ENCODE results near the gene NAA38. TPM values are rescaled to one million over a fixed set of nuclear protein-coding genes. Genes with fewer than 3 reads are reported as not detected.

NAA38 gene
- total and polyA plus RNA-seq, 2 donors (not counting 1 experiment from before 2014, with no cell fraction given) = 20.0 to 80.5 TPM

Small RNAs within 50 kb of the gene (small RNA-seq; reads per million reads assigned to genes)
- gene SCARNA21 (ENCODE audit: insufficient read length, low read depth, low replicate concordance) = 6.5 reads per million, percentile 75 among the genes with 10 or more reads in this experiment

Other genes with a start within 250 kb of the NAA38 start
- gene FXR2, start 242.7 kb downstream of the NAA38 start, total RNA-seq = 44.7 and 45.8 TPM in 2 replicates
- gene FXR2, start 242.7 kb downstream of the NAA38 start, polyA plus RNA-seq = 37.2 and 40.1 TPM in 2 replicates
- 68.8 and 83.6 TPM in 2 replicates for gene SAT2, start 229.7 kb downstream of the NAA38 start, total RNA-seq
- 33.8 and 46.2 TPM in 2 replicates for gene SAT2, start 229.7 kb downstream of the NAA38 start, polyA plus RNA-seq
- not detected in 2 replicates for gene SHBG, start 227.4 kb downstream of the NAA38 start, total RNA-seq
- gene SHBG, start 227.4 kb downstream of the NAA38 start, polyA plus RNA-seq = 0.10 TPM in 1 of 2 replicates, not detected in the other
- 0.27 and 0.39 TPM in 2 replicates for gene ATP1B2, start 206.6 kb downstream of the NAA38 start, total RNA-seq
- gene ATP1B2, start 206.6 kb downstream of the NAA38 start, polyA plus RNA-seq = 0.12 TPM in 1 of 2 replicates, not detected in the other
- gene TP53, start 170.1 kb downstream of the NAA38 start, total RNA-seq = 89.9 and 101 TPM in 2 replicates
- 59.4 and 76.1 TPM in 2 replicates for gene TP53, start 170.1 kb downstream of the NAA38 start, polyA plus RNA-seq
- 17.2 and 18.2 TPM in 2 replicates for gene WRAP53, start 169.1 kb downstream of the NAA38 start, total RNA-seq
- 12.0 and 13.1 TPM in 2 replicates for gene WRAP53, start 169.1 kb downstream of the NAA38 start, polyA plus RNA-seq
- not detected in 2 replicates for gene EFNB3, start 152.4 kb downstream of the NAA38 start, total RNA-seq
- gene EFNB3, start 152.4 kb downstream of the NAA38 start, polyA plus RNA-seq = not detected in 2 replicates
- gene DNAH2, start 139.8 kb downstream of the NAA38 start, total RNA-seq = not detected in 2 replicates
- 0.03 TPM in 1 of 2 replicates, not detected in the other for gene DNAH2, start 139.8 kb downstream of the NAA38 start, polyA plus RNA-seq
- 106 and 110 TPM in 2 replicates for gene KDM6B, start 23.3 kb downstream of the NAA38 start, total RNA-seq
- gene KDM6B, start 23.3 kb downstream of the NAA38 start, polyA plus RNA-seq = 18.6 and 49.2 TPM in 2 replicates
- gene TMEM88, start 2.5 kb downstream of the NAA38 start, total RNA-seq = 5.1 and 6.0 TPM in 2 replicates
- gene TMEM88, start 2.5 kb downstream of the NAA38 start, polyA plus RNA-seq = 9.5 and 15.9 TPM in 2 replicates
- gene CYB5D1, start 444 bp upstream of the NAA38 start, total RNA-seq = 8.5 and 10.2 TPM in 2 replicates
- gene CYB5D1, start 444 bp upstream of the NAA38 start, polyA plus RNA-seq = 6.1 and 6.3 TPM in 2 replicates
- gene CHD3, start 31.2 kb upstream of the NAA38 start, total RNA-seq = 69.1 and 75.5 TPM in 2 replicates
- gene CHD3, start 31.2 kb upstream of the NAA38 start, polyA plus RNA-seq = 68.1 and 133 TPM in 2 replicates
- 3.8 and 4.3 TPM in 2 replicates for gene RNF227, start 58.7 kb upstream of the NAA38 start, total RNA-seq
- 5.8 and 11.8 TPM in 2 replicates for gene RNF227, start 58.7 kb upstream of the NAA38 start, polyA plus RNA-seq
- 11.4 and 15.5 TPM in 2 replicates for gene KCNAB3, start 72.3 kb upstream of the NAA38 start, total RNA-seq
- gene KCNAB3, start 72.3 kb upstream of the NAA38 start, polyA plus RNA-seq = 16.3 and 25.7 TPM in 2 replicates
- gene TRAPPC1, start 74.4 kb upstream of the NAA38 start, total RNA-seq = 86.0 and 118 TPM in 2 replicates
- 107 and 173 TPM in 2 replicates for gene TRAPPC1, start 74.4 kb upstream of the NAA38 start, polyA plus RNA-seq
- 34.8 and 40.4 TPM in 2 replicates for gene CNTROB, start 74.6 kb upstream of the NAA38 start, total RNA-seq
- gene CNTROB, start 74.6 kb upstream of the NAA38 start, polyA plus RNA-seq = 23.1 and 40.7 TPM in 2 replicates
- gene GUCY2D, start 145.1 kb upstream of the NAA38 start, total RNA-seq = not detected in 2 replicates
- not detected in 2 replicates for gene GUCY2D, start 145.1 kb upstream of the NAA38 start, polyA plus RNA-seq
- not detected in 2 replicates for gene ALOX15B, start 181.5 kb upstream of the NAA38 start, total RNA-seq
- 0.03 TPM in 1 of 2 replicates, not detected in the other for gene ALOX15B, start 181.5 kb upstream of the NAA38 start, polyA plus RNA-seq
- 0.29 and 0.69 TPM in 2 replicates for gene ALOX12B, start 230.2 kb upstream of the NAA38 start, total RNA-seq
- gene ALOX12B, start 230.2 kb upstream of the NAA38 start, polyA plus RNA-seq = 0.14 and 0.57 TPM in 2 replicates

Measured in B cell (primary cell).